Measurements from ENCODE around the gene CALML3.

Gene CALML3

DNA sequence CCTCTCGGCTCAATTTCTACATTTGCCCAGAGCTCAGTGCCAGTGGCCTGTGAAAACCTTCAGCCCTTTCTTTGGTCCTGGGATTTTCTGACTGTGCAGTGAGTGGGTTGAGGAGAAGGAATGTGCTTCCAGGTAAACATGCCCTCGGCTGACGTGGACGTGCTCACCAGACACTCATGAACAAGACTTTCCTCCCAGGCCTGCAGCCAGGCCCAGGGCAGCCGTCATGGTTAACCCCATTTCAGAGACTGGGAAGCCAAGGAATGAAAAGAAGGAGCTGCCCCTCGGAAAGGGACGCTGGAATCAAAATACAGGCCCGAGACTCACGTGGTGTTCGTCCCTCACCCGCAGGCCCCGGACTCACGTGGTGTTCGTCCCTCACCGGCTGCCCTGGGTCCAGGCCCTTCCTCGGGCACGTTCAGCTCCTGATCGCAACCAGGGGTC lies 16.6 kb upstream of the CALML3 start:
- no peak for DNase-seq

DNA sequence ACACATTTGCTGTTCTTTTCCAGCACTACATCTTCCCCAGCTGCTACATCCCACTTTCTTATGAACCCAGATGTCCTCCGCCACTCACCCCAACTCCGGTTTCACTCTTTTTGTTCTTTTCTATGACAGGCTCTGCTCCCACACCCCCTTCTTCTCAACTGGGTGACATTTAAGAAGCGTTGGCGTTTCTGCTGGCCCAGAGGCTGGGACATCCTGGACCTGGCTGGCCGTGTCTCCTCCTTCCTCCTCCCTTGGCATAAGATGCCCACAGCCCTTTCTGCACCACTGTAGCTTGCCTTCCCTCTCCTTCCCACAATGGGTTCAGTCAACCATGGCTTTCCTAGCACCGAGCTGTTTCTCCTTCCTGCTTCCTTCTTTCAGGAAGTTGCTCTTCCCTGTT lies 16.0 kb upstream of the CALML3 start:
- DNase-seq = no peak

DNA sequence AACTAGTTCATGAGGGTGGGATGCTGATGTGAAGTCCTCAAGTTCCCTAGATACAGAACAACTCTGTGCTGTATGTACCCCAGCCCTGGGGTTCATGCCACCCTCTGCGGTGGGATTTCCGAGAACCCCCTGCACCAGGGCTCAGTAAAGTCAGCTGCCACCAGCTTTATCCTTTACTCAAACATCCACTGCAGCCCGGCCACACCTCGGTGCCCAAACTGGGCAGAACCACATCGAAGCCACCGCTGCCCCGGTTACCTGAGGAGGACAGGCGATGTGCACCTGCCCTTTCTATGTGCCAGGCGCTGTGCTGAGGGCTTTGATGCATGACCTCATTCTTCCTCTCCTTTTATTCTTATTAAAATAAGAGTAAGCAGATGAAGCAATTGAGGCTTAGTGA lies 15.5 kb upstream of the CALML3 start:
- no peak for DNase-seq

DNA sequence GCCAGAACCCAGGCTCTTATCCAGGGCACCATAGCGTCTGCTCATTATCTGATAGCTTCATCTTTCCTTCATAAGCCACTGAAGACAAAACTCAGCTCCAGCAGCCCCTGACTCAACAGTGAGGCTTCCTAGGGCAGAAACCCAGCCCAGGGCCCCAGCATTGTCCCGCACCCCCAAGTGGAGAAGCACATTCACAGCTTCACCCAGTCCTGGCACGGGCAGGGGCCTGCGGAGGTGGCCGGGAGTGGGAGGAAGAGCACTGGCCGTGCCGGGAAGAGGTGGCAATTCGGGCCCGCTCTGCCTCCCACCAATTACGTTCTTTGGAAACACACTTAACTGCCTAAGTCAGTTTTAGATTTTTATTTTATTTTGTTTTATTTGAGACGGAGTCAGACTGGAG lies 15.1 kb upstream of the CALML3 start:
- DNase-seq = no peak

DNA sequence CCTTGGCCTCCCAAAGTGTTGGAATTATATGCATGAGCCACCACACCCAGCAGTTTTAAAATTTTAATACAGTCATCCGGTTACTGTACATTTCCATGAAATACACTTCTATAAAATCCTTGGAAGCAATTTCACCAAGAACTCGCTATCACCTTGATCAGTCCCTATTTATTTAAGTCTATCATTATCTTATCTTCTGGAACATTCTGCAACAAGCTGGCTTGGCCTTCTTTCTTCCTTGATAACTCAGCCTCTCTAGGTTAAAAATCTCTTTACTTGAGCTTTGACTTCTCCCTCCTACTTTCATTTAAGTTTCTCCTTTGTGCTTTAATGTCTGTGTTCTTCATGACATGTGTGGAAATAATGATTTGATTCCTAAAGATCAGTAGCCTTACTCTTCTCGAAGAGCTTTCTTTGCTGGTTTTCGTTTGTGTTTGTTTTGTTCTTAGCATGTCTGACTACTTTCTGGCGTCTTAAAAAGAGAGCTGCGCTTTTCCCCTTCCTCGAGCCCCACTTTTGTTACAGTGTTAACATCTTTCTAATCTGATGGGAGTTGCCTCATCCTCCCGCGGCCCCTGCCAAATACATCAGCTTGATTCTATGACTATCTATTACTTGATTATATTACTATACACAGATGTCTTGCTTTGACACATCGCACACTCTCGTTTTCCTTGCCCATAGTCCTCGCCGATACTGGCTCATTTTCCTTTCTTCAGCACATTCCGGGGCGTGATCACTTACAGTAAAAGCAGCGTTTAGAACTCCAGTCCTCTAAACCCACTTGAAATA lies 14.3 kb upstream of the CALML3 start:
- DNase-seq = no peak

DNA sequence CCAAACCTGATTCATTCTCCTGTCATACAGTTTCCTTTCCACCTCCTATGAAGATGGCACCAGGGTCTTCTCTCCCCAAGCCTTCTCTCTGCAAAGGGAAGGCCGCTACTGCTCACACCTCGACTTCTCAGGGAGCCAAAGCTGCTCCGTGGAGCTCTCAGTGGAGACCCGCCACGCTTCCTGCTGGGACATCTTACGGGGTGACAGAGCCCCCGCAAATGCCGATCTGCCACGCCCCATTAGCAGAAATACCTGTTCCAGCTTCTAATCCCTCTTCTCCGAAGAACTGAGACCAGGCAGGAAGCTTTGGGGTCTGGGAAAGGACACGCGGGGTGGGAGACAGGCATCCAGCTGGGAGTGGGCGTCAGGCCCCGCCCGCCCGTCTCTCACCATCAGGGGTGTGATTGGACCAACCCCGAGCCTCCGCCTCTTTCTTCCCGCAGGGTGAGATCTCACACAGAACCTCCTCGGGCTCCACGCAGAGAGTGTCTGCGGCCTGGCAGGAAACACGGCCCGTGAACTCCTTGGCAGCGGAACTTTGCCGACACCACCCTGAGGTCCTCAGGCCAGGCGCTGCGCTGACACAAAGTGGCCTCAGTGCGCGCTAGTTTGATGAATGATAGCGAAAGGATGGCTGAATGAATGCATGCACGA lies 13.4 kb upstream of the CALML3 start:
- DNase-seq = no peak

DNA sequence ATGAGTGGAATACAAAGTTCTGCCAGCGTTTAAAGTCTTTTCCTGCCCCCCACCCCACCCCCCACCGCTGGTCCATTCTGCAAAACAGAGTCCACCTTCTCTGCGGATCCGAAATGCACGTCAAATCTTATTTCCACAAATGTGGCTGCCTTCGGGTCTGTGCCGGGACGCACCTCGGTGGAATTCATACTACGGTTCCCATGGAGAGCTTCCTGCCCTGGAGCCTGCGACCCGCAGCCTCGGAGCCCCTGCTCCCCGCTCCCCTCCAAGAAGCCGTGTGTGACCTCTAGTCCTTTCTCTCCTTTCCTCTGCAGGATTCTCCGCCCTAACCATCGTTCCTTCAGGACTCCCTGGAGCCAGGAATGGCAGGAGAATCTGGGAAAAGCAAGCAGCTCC lies 12.9 kb upstream of the CALML3 start:
- DNase-seq = no peak

DNA sequence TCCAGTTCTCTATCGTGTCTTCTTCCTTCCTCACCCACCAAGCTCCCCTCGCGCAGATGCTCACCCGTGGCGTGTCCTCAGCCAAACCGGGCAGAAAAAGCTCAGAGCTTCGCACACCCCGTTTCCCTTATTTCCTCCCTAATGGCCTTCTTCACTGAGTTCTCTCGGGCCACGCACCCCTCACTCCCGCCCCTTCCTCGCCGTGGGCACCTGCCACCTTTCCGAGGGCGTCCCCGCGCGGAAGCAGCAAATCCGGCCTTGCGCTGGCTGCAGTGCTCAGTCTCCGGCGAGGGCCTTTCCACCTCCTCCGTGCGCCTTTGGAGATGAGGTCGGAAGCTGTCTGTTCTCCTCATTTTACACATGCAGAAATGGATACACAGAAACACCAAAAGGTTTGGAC lies 12.4 kb upstream of the CALML3 start:
- no peak for DNase-seq

DNA sequence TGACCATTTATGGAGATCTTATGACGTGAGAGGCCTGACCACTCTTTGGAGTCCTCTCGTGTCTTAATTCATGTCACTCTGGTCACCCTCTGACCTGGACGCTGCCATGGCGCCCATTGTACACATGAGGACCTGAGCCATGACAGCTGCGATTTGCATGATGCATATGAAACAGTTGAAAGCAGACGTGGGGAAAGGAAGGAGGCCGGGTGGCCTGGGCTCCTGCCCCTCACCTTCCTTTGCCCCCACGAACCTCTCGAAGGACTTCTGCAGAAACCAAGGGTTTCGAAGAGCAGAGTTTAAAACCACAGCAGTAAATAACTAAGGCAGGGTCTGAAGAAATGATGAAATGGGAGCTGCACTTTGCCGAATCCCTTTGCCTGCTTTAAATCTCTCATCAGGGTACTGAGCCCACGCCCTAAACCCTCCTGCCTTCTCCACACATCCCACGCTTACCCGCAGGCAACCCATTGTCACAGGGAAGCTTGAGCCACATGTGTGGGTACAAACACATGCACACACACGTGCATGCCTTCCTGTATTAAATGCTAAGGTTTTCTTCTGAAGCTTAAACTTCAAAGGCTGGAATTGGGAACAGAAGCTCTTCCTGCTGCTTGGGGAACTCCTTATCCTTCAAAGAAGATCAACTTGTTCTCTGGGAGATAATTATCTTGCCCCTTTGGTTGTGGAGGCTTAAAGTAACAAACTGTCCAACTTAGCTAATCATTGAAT lies 11.7 kb upstream of the CALML3 start:
- DNase-seq = no peak

DNA sequence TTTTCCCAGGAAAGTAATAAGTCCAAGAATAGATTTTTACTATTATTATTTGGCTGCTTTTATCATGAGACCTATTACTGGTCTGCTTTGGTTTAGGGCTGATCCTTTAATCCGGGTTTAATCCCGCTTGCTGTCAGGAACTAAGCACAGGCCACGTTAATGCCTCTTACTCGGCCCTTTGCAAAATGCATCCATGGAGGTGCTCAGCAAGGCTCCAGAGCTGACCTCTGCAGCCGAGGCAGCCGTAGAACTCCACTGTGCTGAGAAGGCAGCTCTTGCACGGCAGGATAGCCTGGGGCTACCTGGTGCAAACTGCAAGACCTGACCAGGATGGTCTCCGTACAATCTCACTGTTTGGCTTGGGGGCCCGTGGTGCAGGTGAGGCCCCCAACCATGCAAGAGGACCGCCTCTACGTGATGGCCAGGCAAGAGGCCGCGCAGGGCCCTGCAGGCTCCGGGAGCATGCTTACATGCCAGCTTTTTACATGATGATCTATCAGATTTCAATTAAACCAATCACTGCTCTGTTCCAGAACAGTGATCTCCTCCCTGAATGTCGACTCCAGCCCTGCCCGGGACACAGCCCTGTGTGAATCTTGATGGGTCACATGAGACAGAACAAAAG lies 10.4 kb upstream of the CALML3 start:
- no peak for DNase-seq

DNA sequence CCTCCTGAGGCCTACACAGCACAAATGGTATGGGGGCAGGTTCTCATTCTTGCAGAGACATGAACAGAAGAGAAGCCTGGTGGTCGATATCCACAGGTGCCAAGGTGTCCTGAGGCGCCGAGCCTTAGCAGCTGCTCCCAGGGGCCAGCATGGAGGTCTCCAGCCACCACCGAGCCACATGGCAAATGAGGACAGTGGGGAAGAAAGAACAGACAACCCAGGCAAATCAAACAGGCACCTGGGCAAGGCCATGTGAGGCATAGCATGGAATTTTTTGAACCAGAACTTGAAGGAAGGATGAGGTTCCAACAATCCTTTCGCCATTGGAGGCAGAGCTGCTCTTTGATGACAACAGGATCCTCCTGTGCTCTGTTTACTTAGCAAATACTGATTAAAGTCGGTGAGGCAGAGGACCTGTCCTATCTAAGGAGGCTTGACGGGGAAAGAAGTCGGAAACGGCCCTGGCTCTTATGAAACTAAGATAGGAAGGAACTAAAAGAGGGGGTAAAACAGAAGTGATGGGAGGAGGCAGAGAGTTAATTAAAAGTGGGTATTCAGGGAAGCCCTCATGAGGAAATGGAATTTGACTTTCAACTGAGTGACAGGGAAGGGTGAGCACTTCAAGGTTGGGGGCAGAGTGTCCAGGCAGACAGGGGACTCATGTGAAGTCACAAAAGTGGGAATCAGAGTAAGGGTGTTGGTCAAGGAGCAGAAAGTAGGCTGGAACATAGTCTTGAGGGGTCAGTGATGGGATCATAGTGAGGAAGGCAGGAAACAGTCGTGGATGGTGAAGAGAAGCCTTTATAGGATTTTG lies 8.6 kb upstream of the CALML3 start:
- DNase-seq = no peak

DNA sequence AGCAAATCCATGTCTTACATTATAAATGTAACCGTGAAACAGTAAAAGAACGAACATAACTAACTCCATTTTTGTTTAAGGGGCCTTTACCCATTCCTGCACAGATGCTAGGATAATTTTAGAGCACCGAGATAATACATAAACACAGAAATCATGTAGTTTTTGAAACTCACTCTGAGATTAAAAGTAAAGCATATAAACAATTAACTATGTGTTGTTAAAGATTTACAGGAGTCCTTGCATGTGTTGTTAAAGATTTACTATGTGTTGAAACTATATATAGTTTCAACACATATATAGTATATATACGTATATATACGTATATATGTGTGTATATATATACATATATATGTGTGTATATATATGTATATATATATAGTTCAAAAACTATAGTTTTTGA lies 7.2 kb upstream of the CALML3 start:
- DNase-seq = no peak

DNA sequence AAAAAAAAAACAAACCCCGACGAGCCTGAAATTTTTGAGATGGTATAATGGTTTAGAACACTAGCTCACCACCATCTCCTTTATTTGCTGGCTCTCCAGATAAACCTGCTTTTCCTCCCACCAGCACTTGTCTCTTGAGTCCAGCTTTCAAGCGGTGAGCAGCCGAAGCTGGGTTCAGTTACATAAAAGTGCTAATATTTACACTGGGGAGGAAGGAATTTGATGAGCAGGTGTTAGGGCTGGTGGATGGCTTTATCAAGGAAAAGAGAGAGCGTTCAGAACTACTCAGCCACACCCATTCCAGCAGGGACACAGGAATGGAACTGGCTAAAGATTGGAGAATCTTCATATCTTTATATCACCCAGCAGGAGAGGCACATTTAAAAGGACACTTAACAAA lies 6.6 kb upstream of the CALML3 start:
- DNase-seq = peak; percentile 32

DNA sequence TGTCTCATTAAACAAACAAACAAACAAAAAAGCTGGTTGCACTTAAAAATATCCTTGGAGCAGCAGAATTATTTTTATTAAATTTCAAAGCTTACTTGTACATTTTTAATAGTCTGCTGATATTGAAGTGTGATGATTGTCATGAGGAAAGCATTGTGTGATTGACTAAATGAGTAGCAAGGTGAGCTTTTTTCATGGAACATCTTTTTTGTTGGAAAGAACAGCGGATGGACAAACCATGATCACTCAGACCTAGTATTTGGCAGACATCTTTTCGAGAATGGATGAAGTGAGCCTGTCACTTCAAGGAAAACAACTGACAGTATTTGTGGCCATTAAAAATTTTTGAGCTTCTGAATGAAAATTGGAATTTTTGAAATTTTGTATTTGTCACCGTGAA lies 5.7 kb upstream of the CALML3 start:
- DNase-seq = no peak

DNA sequence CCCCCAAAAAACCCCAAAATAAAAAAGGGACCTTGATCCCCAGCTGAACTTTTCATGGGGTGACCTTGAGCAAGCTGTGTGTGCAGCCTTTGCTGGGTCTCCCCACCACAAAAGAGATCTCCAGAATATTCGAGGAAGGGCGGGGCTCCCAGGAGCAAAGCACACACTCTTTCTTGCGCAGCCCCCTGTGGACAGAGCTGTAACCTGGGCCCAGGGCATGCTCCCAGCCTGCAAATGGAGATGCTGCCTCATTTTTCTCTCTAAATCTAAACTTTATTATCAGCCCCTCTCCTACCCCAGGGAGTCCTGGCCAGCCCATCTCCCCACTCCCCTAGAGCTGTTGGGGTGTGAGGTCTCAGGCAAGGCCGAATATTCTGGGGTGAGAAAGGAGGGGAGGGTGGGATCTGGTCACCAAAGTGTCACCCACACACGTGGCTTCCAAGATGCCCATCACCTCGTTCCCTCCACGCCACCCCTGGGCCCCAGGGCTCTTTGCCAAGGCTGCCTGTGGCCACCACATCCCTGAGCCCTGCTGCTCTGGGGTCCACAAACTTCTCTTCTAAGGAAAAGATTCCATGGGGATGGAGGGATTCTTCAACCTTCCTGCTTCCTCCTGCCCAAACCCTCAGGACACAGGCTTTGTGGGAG lies 1.7 kb upstream of the CALML3 start:
- no peak for DNase-seq

DNA sequence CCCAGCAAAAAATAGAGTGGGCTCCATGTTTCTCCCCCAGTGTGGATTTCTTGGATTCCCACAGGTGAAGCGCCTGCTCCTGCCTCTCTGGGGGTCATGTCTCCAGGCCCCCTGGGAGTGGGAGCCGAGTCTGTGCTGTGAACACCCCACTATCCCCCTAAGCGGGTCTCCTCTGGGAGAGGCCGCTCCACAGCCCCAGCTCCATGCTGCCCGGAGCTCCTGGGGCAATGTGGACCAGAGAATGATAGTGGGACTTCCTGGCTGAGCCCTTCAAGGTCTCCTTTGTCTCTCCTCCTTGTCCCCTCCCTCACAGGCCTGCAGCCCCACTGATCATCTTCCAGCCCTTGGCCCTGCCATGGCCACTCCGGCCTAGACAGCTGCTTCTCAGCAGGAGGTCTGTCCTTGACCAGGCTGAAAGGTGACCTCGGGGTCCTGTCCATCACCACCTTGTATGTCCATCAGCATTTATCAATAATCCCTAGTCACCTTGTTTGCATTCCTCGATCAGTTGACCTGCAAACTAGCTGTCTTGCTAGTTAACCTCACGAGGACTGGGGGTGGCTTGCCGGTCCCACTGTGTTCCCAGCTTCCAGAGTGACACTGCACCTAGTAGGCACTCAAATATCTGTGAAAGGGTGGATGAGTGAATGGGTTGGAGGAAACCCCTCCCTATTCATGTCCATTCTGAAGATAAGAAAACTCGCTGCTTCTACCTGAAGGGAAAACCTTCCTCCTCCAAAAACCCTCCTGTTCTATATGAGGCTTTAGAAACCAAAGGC lies 776 bp upstream of the CALML3 start:
- DNase-seq = no peak

DNA sequence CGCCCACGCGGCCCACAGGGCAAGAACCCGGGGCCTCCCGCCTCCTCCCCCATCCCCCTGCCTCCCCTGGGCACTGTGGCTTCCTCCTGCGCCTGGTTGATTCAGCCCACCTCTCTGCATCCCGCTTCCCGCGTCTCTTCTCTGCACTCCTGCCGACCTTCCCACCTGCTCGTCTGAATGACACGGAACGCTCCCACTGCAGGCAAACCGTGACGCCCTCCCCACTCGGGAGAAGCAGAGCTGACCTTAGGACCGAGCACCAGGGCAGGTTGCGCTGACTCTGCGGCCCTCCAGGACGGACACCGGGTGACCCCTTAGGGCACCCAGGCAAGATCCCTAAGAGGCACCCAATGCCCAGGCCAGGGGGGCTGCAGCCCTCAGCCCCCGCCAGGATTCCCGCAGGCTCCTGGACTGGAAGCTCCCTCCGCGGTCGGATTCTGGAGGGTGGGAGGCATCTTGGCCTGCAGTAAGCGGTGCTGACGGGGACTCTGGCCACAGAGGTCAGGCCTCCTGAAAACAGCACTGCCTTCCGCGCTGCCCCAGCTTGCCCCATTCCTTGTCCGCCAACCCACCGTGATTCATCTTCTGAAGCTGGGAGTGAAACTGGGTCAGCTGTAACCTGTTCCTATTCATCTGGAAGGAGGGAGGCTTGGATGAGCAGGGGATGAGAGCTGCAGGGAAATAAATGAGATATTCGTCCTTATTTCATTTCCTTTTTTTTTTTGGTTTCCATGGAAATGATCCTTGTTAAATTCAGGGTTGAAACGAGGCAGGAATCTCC lies 990 bp downstream of the CALML3 start:
- DNase-seq = no peak

DNA sequence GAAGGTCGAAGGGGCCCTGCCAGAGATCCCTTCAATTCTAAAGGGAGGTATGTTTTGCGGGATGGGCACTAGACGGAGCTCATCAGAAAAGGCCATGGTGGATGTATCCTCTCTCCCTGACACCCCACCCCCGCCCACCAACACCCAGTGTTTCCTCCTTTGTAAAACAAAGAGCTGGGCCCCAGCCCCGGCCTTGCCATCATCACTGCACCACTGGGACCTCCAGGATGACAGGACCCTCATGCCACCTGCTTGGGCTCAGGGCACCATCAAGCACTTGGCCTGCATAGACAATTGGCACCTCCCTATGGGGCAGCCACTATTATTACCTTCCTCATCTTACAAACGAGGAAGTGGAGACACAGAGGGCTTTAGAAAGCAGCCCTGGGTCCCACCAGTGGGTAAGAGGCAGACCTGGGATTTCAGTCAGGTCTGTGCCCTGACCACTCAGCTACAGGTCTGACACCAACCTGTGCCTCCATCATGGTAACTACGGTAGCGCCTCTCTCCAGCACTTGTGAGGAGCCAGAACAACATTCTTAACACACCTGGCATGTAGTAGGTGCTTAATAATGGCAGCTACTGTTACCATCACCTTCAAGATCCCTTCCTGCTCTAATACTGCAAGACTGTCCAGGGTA lies 2.0 kb downstream of the CALML3 start:
- no peak for DNase-seq

DNA sequence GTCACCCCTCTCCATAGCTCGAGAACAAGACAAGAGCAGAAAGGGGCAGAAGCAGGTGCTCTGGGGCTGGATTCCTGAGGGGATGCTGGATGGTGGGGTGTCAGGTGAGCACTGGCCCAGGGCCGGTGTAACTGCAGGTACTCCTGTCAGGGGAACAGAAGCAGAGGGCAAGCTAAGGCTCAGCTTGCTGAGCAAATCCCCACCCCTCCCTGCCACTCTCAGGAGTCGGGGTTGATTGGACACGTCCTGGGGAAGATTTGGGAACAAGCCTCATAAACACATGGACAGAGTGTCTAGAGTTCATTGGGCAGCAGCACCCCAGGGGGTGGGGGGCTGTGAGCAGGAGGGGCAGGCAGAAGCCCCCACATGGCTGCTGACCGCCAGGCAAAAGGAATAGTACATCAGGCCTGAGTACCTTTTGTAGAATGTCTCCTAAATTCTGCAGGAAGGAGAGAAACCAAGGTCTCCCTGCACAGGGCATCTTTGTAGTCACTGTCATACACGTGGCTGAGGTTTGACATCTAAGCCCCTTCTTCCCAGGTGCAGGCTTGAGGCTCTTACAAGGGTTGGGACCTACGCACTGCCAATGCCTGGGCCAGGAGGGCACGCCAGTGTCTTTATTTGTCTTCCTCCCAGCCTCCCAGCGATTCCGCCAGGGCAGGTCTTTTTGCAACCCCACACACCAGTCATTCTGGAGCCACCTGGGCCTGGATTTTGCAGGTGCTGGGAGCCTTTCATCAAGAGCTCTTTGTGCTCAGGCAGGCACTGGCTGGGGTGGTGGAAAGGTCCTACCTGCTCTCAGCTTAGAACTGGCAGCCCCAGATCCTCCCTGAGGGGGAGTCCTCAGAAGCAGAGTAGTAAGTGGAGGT lies 2.8 kb downstream of the CALML3 start:
- DNase-seq = no peak

Measured in COR-L47 (cell line).